ENCODE results near the gene ERH.

DNA sequence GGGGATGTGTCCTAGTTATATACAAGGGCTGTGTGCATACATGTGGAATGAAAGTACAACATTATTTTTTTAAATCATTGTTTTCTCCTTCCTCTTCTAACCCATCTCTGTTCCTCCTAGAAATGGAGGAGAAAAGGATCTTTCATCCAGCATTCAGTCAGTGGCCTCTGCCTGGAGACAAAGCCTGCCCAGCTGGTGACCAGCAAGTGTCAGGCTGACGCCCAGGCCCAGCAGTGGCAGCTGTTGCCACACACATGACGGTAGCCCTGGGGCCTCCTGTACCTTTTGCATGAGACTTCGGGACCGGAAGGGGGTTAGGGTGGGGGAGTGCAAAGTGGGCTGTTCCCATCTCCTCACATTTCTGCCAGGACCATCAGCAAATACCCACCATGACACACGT, 46.2 kb downstream of the ERH start:
- no peak for TF ChIP-seq POLR2AphosphoS5 (IDR thresholded peaks at IDR 0.05)
- TF ChIP-seq, protein P1, sequence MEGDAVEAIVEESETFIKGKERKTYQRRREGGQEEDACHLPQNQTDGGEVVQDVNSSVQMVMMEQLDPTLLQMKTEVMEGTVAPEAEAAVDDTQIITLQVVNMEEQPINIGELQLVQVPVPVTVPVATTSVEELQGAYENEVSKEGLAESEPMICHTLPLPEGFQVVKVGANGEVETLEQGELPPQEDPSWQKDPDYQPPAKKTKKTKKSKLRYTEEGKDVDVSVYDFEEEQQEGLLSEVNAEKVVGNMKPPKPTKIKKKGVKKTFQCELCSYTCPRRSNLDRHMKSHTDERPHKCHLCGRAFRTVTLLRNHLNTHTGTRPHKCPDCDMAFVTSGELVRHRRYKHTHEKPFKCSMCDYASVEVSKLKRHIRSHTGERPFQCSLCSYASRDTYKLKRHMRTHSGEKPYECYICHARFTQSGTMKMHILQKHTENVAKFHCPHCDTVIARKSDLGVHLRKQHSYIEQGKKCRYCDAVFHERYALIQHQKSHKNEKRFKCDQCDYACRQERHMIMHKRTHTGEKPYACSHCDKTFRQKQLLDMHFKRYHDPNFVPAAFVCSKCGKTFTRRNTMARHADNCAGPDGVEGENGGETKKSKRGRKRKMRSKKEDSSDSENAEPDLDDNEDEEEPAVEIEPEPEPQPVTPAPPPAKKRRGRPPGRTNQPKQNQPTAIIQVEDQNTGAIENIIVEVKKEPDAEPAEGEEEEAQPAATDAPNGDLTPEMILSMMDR (IDR thresholded peaks at IDR 0.05): no peak
- no peak for TF ChIP-seq POLR2A (IDR thresholded peaks at IDR 0.05)

All from breast epithelium (tissue), 3 donors.